CD4-positive, alpha-beta T cell treated with Interleukin-2 at 100 ng/mL for 4 hours (primary cell): ENCODE measurements around the gene SYP.
"Not testable (repeated sequence)": the region's sequence is repeated elsewhere in the genome, so short reads cannot be mapped to it uniquely, and the experiment has no call there.

Experiments
- DNase-seq: peaks from one replicate; pipeline ENCODE4 v3.0.0-alpha.2; 2020; ENCODE audit warnings: low spot score

The SYP gene

GRCh38 chrX:49189606-49190005 lies 10.4 kb downstream of the SYP start:
- no peak for DNase-seq

- DNase-seq: no peak
These were observed 11.4 kb downstream of the SYP start for GRCh38 chrX:49188468-49189076.

- DNase-seq: no peak
These were observed 12.5 kb downstream of the SYP start for GRCh38 chrX:49187526-49187925.

- no peak for DNase-seq
These were observed 13.0 kb downstream of the SYP start for GRCh38 chrX:49187028-49187394.

- peak; percentile 66 for DNase-seq
These were observed 13.6 kb downstream of the SYP start, which contains the start of gene PRICKLE3 for GRCh38 chrX:49186125-49187027. PRICKLE3 (minus strand) TSS chrX:49186373; CDS start chrX:49186297, 76 bp downstream.

- DNase-seq: no peak
These were observed 15.4 kb downstream of the SYP start for GRCh38 chrX:49184294-49185281.

GRCh38 chrX:49183701-49184281 lies 16.2 kb downstream of the SYP start:
- no peak for DNase-seq

GRCh38 chrX:49179358-49179757 lies 20.6 kb downstream of the SYP start:
- DNase-seq: no peak

- DNase-seq: no peak
These were observed 21.5 kb downstream of the SYP start for GRCh38 chrX:49178537-49178936.

- no peak for DNase-seq
These were observed 22.0 kb downstream of the SYP start for GRCh38 chrX:49177873-49178480.

- DNase-seq: peak; percentile 33
These were observed 22.6 kb downstream of the SYP start for GRCh38 chrX:49177338-49177833.

- DNase-seq: no peak
These were observed 23.3 kb downstream of the SYP start for GRCh38 chrX:49176421-49177326.

- no peak for DNase-seq
These were observed 24.3 kb downstream of the SYP start for GRCh38 chrX:49175435-49176274.

- no peak for DNase-seq
These were observed 25.3 kb downstream of the SYP start for GRCh38 chrX:49174723-49175122.

GRCh38 chrX:49173544-49173943 lies 26.4 kb downstream of the SYP start:
- DNase-seq: not testable (repeated sequence)

GRCh38 chrX:49172280-49172780 lies 27.7 kb downstream of the SYP start:
- peak; percentile 82 for DNase-seq

- peak; percentile 78 for DNase-seq
These were observed 28.2 kb downstream of the SYP start, which contains the start of gene PLP2 for GRCh38 chrX:49171752-49172279. PLP2 (plus strand) TSS chrX:49171898; CDS start chrX:49172001, 103 bp downstream.

- no peak for DNase-seq
These were observed 32.3 kb downstream of the SYP start for GRCh38 chrX:49167740-49168108.
